ENCODE data around the gene MACROD2.

The MACROD2 gene

GRCh38 chr20:15345287-15345686 is 1350.0 kb downstream of the MACROD2 start:
- H3K36me3 ChIP-seq (ENCODE audit: low read length), result no peaks in the 10 kb centered on the region
- no peak overlapping the region for H2AFZ ChIP-seq (ENCODE audit: low read depth, low read length, severe bottlenecking)

GRCh38 chr20:15346657-15347280 is 1351.5 kb downstream of the MACROD2 start:
- Histone ChIP-seq H3F3A (ENCODE audit: insufficient read depth) (no peaks in the 10 kb centered on the region), H3K4me3 (ENCODE audit: insufficient read depth, low read length, poor library complexity, severe bottlenecking) (no peak overlapping the region), H2AFZ (ENCODE audit: low read depth, low read length, severe bottlenecking) (no peak overlapping the region), H3K27ac (ENCODE audit: low read depth, low read length) (no peak overlapping the region), H3K9me3 (ENCODE audit: insufficient read depth, low read length) (no peaks in the 10 kb centered on the region), H3K79me2 (ENCODE audit: insufficient read depth, low read length) (no peaks in the 10 kb centered on the region), H3K9me2 (replicated peaks; ENCODE audit: insufficient read depth, low read length) (no peaks in the 10 kb centered on the region), H4K20me1 (ENCODE audit: low read depth, low read length) (no peaks in the 10 kb centered on the region), H3K27me3 (ENCODE audit: low read length) (no peaks in the 10 kb centered on the region), H3K36me3 (ENCODE audit: low read length) (no peaks in the 10 kb centered on the region), H3K9ac (ENCODE audit: low read length) (no peak overlapping the region), H3K4me2 (ENCODE audit: low read depth, low read length, poor library complexity, severe bottlenecking) (no peak overlapping the region)
- TF ChIP-seq CTCF (IDR thresholded peaks at IDR 0.05; ENCODE audit: insufficient read depth, low read length, poor library complexity, severe bottlenecking) (no peak), EZH2phosphoT487 (conservative IDR thresholded peaks at IDR 0.05; ENCODE audit: low read length) (no peak)

More at GRCh38 chr20:15345287-15345686, 1350.0 kb downstream of the MACROD2 start:
- Histone ChIP-seq H3K27me3 (ENCODE audit: low read length) (no peaks in the 10 kb centered on the region), H3K4me3 (ENCODE audit: insufficient read depth, low read length, poor library complexity, severe bottlenecking) (no peak overlapping the region), H3K9me2 (replicated peaks; ENCODE audit: insufficient read depth, low read length) (no peaks in the 10 kb centered on the region), H3F3A (ENCODE audit: insufficient read depth) (no peaks in the 10 kb centered on the region), H3K79me2 (ENCODE audit: insufficient read depth, low read length) (no peaks in the 10 kb centered on the region), H3K9me3 (ENCODE audit: insufficient read depth, low read length) (no peaks in the 10 kb centered on the region), H4K20me1 (ENCODE audit: low read depth, low read length) (no peaks in the 10 kb centered on the region), H3K4me2 (ENCODE audit: low read depth, low read length, poor library complexity, severe bottlenecking) (no peak overlapping the region), H3K9ac (ENCODE audit: low read length) (no peak overlapping the region), H3K27ac (ENCODE audit: low read depth, low read length) (no peak overlapping the region)
- TF ChIP-seq CTCF (IDR thresholded peaks at IDR 0.05; ENCODE audit: insufficient read depth, low read length, poor library complexity, severe bottlenecking) (no peak), EZH2phosphoT487 (conservative IDR thresholded peaks at IDR 0.05; ENCODE audit: low read length) (no peak)

GRCh38 chr20:15359056-15359455 is 1363.7 kb downstream of the MACROD2 start:
- Histone ChIP-seq H3K27me3 (ENCODE audit: low read length) (no peaks in the 10 kb centered on the region), H3K9ac (ENCODE audit: low read length) (no peak overlapping the region), H3K9me2 (replicated peaks; ENCODE audit: insufficient read depth, low read length) (no peaks in the 10 kb centered on the region), H3K27ac (ENCODE audit: low read depth, low read length) (no peak overlapping the region), H3K79me2 (ENCODE audit: insufficient read depth, low read length) (no peaks in the 10 kb centered on the region), H3F3A (ENCODE audit: insufficient read depth) (no peaks in the 10 kb centered on the region), H3K36me3 (ENCODE audit: low read length) (no peaks in the 10 kb centered on the region), H3K4me3 (ENCODE audit: insufficient read depth, low read length, poor library complexity, severe bottlenecking) (no peak overlapping the region), H2AFZ (ENCODE audit: low read depth, low read length, severe bottlenecking) (no peak overlapping the region), H4K20me1 (ENCODE audit: low read depth, low read length) (no peaks in the 10 kb centered on the region), H3K9me3 (ENCODE audit: insufficient read depth, low read length) (no peaks in the 10 kb centered on the region), H3K4me2 (ENCODE audit: low read depth, low read length, poor library complexity, severe bottlenecking) (no peak overlapping the region)
- TF ChIP-seq EZH2phosphoT487 (conservative IDR thresholded peaks at IDR 0.05; ENCODE audit: low read length) (no peak), CTCF (IDR thresholded peaks at IDR 0.05; ENCODE audit: insufficient read depth, low read length, poor library complexity, severe bottlenecking) (no peak)
